ENCODE data around the gene ZCWPW1. TPM values are rescaled to one million over a fixed set of nuclear protein-coding genes. Genes with fewer than 3 reads are reported as not detected.

Gene ZCWPW1
- total RNA-seq, 1 experiment from 2014 or later, result 7.4 TPM

- no peaks in the 10 kb centered on the region for H3K36me3 ChIP-seq (ENCODE audit: low read depth)
- no peak overlapping the region for H2AFZ ChIP-seq
- H3F3A ChIP-seq (ENCODE audit: insufficient read depth, low read depth), result no peaks in the 10 kb centered on the region
- ChIA-PET CTCF (no interaction called here), POLR2A (ENCODE audit: unreplicated experiment) (no interaction called here)
- H3K9me2 ChIP-seq (ENCODE audit: insufficient read depth), result no peaks in the 10 kb centered on the region
- TF ChIP-seq CTCF (conservative IDR thresholded peaks at IDR 0.05) (no peak), EZH2 (IDR thresholded peaks at IDR 0.05; ENCODE audit: low read depth) (no peak)
- H3K4me3 ChIP-seq, result no peak overlapping the region
- no peak overlapping the region for H3K4me2 ChIP-seq
- H3K27ac ChIP-seq, result no peak overlapping the region
- no peaks in the 10 kb centered on the region for H4K20me1 ChIP-seq (ENCODE audit: insufficient read depth)
- H3K27me3 ChIP-seq (ENCODE audit: insufficient read depth, low read depth), result no peaks in the 10 kb centered on the region
- no peak for DNase-seq
- no peaks in the 10 kb centered on the region for H3K79me2 ChIP-seq (ENCODE audit: low read depth)
- no peaks in the 10 kb centered on the region for H3K9me3 ChIP-seq (ENCODE audit: insufficient read depth, low read depth)
- BruUV-seq (replicated peaks), result no TSS peak
- H3K4me1 ChIP-seq (replicated peaks; ENCODE audit: insufficient read depth), result no peaks in the 10 kb centered on the region
- intact Hi-C loops (cut with micrococcal nuclease; ENCODE audit: unreplicated experiment), result no loop called here
Measured at GRCh38 chr7:100400656-100401055, 27.8 kb downstream of the ZCWPW1 start.

GRCh38 chr7:100400041-100400440, 28.5 kb downstream of the ZCWPW1 start:
- Histone ChIP-seq H3K27me3 (ENCODE audit: insufficient read depth, low read depth) (no peaks in the 10 kb centered on the region), H3K4me2 (no peak overlapping the region), H4K20me1 (ENCODE audit: insufficient read depth) (no peaks in the 10 kb centered on the region), H3K27ac (no peak overlapping the region), H3K4me1 (replicated peaks; ENCODE audit: insufficient read depth) (no peaks in the 10 kb centered on the region), H3K79me2 (ENCODE audit: low read depth) (no peaks in the 10 kb centered on the region), H2AFZ (no peak overlapping the region), H3F3A (ENCODE audit: insufficient read depth, low read depth) (no peaks in the 10 kb centered on the region), H3K9me2 (ENCODE audit: insufficient read depth) (no peaks in the 10 kb centered on the region), H3K9me3 (ENCODE audit: insufficient read depth, low read depth) (no peaks in the 10 kb centered on the region), H3K4me3 (no peak overlapping the region), H3K36me3 (ENCODE audit: low read depth) (no peaks in the 10 kb centered on the region)
- ChIA-PET POLR2A (ENCODE audit: unreplicated experiment) (no interaction called here), CTCF (no interaction called here)
- intact Hi-C loops (cut with micrococcal nuclease; ENCODE audit: unreplicated experiment), result no loop called here
- DNase-seq, result no peak
- TF ChIP-seq EZH2 (IDR thresholded peaks at IDR 0.05; ENCODE audit: low read depth) (no peak), CTCF (conservative IDR thresholded peaks at IDR 0.05) (no peak)
- BruUV-seq (replicated peaks), result no TSS peak

GRCh38 chr7:100398239-100398638, 30.3 kb downstream of the ZCWPW1 start:
- BruUV-seq (replicated peaks), result no TSS peak
- Histone ChIP-seq H3K9me3 (ENCODE audit: insufficient read depth, low read depth) (no peaks in the 10 kb centered on the region), H3K27me3 (ENCODE audit: insufficient read depth, low read depth) (no peaks in the 10 kb centered on the region), H3K4me1 (replicated peaks; ENCODE audit: insufficient read depth) (no peaks in the 10 kb centered on the region), H3K4me3 (no peak overlapping the region), H3K9me2 (ENCODE audit: insufficient read depth) (no peaks in the 10 kb centered on the region), H3K79me2 (ENCODE audit: low read depth) (no peaks in the 10 kb centered on the region), H4K20me1 (ENCODE audit: insufficient read depth) (no peaks in the 10 kb centered on the region), H3F3A (ENCODE audit: insufficient read depth, low read depth) (no peaks in the 10 kb centered on the region), H3K27ac (no peak overlapping the region), H2AFZ (no peak overlapping the region), H3K4me2 (no peak overlapping the region), H3K36me3 (ENCODE audit: low read depth) (no peaks in the 10 kb centered on the region)
- ChIA-PET POLR2A (ENCODE audit: unreplicated experiment) (interaction anchor here (0.6 kb wide), 1 partner anchor 10 kb away, joined by 3 read pairs; no protein-coding TSS in a partner anchor), CTCF (interaction anchor here (0.5 to 1.0 kb wide), 2 partner anchors 9 to 748 kb away, joined by 3 read pairs; no protein-coding TSS in a partner anchor)
- TF ChIP-seq EZH2 (IDR thresholded peaks at IDR 0.05; ENCODE audit: low read depth) (no peak), CTCF (conservative IDR thresholded peaks at IDR 0.05) (no peak)
- no peak for DNase-seq
- intact Hi-C loops (cut with micrococcal nuclease; ENCODE audit: unreplicated experiment), result no loop called here
